PC-9 (cell line): ENCODE measurements around the gene DLAT.

Source experiments
- CTCF ChIP-seq: fragments of 200-600 bp; sonication (generic); conservative IDR thresholded peaks from 2 replicates; pipeline ENCODE4 v1.6.1; 2017; ENCODE audit warnings: mixed run types, antibody characterized with exemption, mild to moderate bottlenecking, moderate library complexity
- EZH2 ChIP-seq: fragments of 200-600 bp; sonication (generic); IDR thresholded peaks from 2 replicates; pipeline ENCODE4 v1.8.0; 2017; ENCODE audit warnings: antibody characterized with exemption, low read depth

DNA sequence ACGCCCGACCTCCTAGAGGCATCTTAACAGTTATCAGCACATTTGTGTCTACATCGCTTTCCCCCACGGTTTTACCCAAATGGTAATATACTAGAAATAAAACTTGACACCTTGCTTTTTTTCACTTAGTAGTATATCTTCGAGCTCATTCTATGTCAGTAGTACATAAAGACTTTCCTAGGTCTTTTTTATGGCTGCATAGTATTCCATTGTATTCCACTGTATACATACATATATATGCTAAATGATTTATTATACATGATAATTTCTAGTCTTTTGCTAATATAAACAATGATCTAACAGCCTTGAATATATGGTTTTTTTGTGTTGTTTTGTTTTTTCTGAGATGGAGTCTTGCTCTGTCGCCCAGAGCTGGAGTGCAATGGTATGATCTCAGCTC is 34.8 kb upstream of the DLAT start:
- no peak for TF ChIP-seq CTCF
- TF ChIP-seq EZH2, result no peak
